ENCODE measurements around the gene MAMSTR. TPM values are rescaled to one million over a fixed set of nuclear protein-coding genes. Genes with fewer than 3 reads are reported as not detected.
A peak's percentile ranks its signal among the peaks of the same experiment; 100 is the strongest.

MAMSTR gene
- total and polyA plus RNA-seq, 9 of the 15 experiments (the other 6 are each of a cell fraction or from before 2014, with no cell fraction given), result 0.08 to 1.00 (median 0.40) TPM; not detected in 1

GRCh38 chr19:48724796-48725753 is 5.5 kb upstream of the MAMSTR start (continued):
- peak; percentile 73 for TF ChIP-seq CREB1 (IDR thresholded peaks at IDR 0.05)
- peak; percentile 66 for TF ChIP-seq CREB1 (CRISPR knock-in tag; IDR thresholded peaks at IDR 0.05)
- no peak for TF ChIP-seq HMGN3 (IDR thresholded peaks at IDR 0.05; ENCODE audit: borderline replicate concordance, extremely low read depth, insufficient read length, low read depth, low read length)
- no peak for TF ChIP-seq ILF3 (IDR thresholded peaks at IDR 0.05; ENCODE audit: borderline replicate concordance)
- peak; percentile 43 for TF ChIP-seq POLR2A (conservative IDR thresholded peaks at IDR 0.05)
- peak in 1 of 2 experiments; percentile 33; a peak in 3 of 4 replicates for TF ChIP-seq NRF1 (conservative IDR thresholded peaks at IDR 0.05 in 1 of 2, IDR thresholded peaks at IDR 0.05 in 1 of 2)
- peak; percentile 47; the same call in 1 of the 2 replicates for TF ChIP-seq MAFK (IDR thresholded peaks at IDR 0.05; ENCODE audit: low read length)
- peak; percentile 32 to 39; a peak in 1 of 4 replicates for TF ChIP-seq FOXK2 (conservative IDR thresholded peaks at IDR 0.05 in 1 of 2, IDR thresholded peaks at IDR 0.05 in 1 of 2; ENCODE audit: low read depth in 2 of 2)
- TF ChIP-seq, protein P1, sequence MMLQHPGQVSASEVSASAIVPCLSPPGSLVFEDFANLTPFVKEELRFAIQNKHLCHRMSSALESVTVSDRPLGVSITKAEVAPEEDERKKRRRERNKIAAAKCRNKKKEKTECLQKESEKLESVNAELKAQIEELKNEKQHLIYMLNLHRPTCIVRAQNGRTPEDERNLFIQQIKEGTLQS (IDR thresholded peaks at IDR 0.05), result peak; percentile 62
- TF ChIP-seq, protein P1 (CRISPR knock-in tag; conservative IDR thresholded peaks at IDR 0.05), result 0 out of 2 replicates have a peak, but pooled peaks have one; percentile 25
- TF ChIP-seq ZNF830 (CRISPR knock-in tag; IDR thresholded peaks at IDR 0.05), result no peak
- TF ChIP-seq U2AF2 (optimal IDR thresholded peaks at IDR 0.05; ENCODE audit: low read depth, low read length), result no peak
- peak; percentile 74; the same call in 1 of the 2 replicates for TF ChIP-seq ZKSCAN8 (CRISPR knock-in tag; IDR thresholded peaks at IDR 0.05)
- TF ChIP-seq SIN3A (IDR thresholded peaks at IDR 0.05; ENCODE audit: borderline replicate concordance in 2 of 2, control insufficient read depth in 1 of 2, low read depth in 2 of 2, low read length in 2 of 2), result no peak
- TF ChIP-seq, protein P2, sequence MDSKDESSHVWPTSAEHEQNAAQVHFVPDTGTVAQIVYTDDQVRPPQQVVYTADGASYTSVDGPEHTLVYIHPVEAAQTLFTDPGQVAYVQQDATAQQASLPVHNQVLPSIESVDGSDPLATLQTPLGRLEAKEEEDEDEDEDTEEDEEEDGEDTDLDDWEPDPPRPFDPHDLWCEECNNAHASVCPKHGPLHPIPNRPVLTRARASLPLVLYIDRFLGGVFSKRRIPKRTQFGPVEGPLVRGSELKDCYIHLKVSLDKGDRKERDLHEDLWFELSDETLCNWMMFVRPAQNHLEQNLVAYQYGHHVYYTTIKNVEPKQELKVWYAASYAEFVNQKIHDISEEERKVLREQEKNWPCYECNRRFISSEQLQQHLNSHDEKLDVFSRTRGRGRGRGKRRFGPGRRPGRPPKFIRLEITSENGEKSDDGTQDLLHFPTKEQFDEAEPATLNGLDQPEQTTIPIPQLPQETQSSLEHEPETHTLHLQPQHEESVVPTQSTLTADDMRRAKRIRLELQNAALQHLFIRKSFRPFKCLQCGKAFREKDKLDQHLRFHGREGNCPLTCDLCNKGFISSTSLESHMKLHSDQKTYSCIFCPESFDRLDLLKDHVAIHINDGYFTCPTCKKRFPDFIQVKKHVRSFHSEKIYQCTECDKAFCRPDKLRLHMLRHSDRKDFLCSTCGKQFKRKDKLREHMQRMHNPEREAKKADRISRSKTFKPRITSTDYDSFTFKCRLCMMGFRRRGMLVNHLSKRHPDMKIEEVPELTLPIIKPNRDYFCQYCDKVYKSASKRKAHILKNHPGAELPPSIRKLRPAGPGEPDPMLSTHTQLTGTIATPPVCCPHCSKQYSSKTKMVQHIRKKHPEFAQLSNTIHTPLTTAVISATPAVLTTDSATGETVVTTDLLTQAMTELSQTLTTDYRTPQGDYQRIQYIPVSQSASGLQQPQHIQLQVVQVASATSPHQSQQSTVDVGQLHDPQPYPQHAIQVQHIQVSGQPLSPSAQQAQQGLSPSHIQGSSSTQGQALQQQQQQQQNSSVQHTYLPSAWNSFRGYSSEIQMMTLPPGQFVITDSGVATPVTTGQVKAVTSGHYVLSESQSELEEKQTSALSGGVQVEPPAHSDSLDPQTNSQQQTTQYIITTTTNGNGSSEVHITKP (IDR thresholded peaks at IDR 0.05; ENCODE audit: partially characterized antibody), result no peak
- no peak for TF ChIP-seq TFAM (CRISPR knock-in tag; conservative IDR thresholded peaks at IDR 0.05)
- TF ChIP-seq, protein P3, sequence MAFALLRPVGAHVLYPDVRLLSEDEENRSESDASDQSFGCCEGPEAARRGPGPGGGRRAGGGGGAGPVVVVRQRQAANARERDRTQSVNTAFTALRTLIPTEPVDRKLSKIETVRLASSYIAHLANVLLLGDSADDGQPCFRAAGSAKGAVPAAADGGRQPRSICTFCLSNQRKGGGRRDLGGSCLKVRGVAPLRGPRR (CRISPR knock-in tag; IDR thresholded peaks at IDR 0.05), result no peak
- no peak for TF ChIP-seq MXI1 (IDR thresholded peaks at IDR 0.05; ENCODE audit: low read depth, low read length)
- peak; percentile 61; the same call in 1 of the 2 replicates for TF ChIP-seq ZNF589 (CRISPR knock-in tag; IDR thresholded peaks at IDR 0.05; ENCODE audit: low read depth)

Measured in K562 (cell line).